Activated CD4-positive, alpha-beta T cell treated with anti-CD3 and anti-CD28 coated beads, Interleukin-2, amount 10 ng/mL, durations not matched to agents 7 days and 5 days (primary cell): Measurements from ENCODE around the gene SLC19A1. TPM values are rescaled to one million over a fixed set of nuclear protein-coding genes. Genes with fewer than 3 reads are reported as not detected.

Source experiments
- CTCF ChIA-PET: fragments of 350-600 bp; sonication (Branson Sonifier 250); formaldehyde crosslinking; loops from one replicate; lab custom pipeline; 2021; ENCODE audit warnings: antibody characterized with exemption; lab: Charles Lee
- POLR2A ChIA-PET: fragments of 350-600 bp; sonication (Branson Sonifier 250); formaldehyde crosslinking; loops from one replicate; lab custom pipeline; 2021; ENCODE audit warnings: antibody characterized with exemption; lab: Charles Lee
- DNase-seq: peaks from one replicate; pipeline ENCODE4 v3.0.0-alpha.2; 2020
- H3K27ac Mint-ChIP-seq: one replicate; pipeline ENCODE4 v1.8.0; 2021; ENCODE audit warnings: mild to moderate bottlenecking, moderate library complexity, mixed read lengths
- H3K27me3 Mint-ChIP-seq: one replicate; pipeline ENCODE4 v1.8.0; 2021; ENCODE audit warnings: mixed read lengths
- H3K36me3 Mint-ChIP-seq: one replicate; pipeline ENCODE4 v1.8.0; 2021; ENCODE audit warnings: low read depth, mixed read lengths
- H3K4me1 Mint-ChIP-seq: one replicate; pipeline ENCODE4 v1.8.0; 2021; ENCODE audit warnings: mixed read lengths
- H3K4me3 Mint-ChIP-seq: one replicate; pipeline ENCODE4 v1.8.0; 2021; ENCODE audit warnings: mild to moderate bottlenecking, moderate library complexity, mixed read lengths
- H3K9me3 Mint-ChIP-seq: one replicate; pipeline ENCODE4 v1.8.0; 2021; ENCODE audit warnings: mixed read lengths
- total RNA-seq, 2 experiments: library from RNA; stranded (reverse); gene quantifications; one replicate each; pipeline ENCODE4 v1.2.3, GENCODE V29; 2021

The SLC19A1 gene
- 10 to 100 TPM; 43.8 to 46.8 TPM for total RNA-seq

DNA sequence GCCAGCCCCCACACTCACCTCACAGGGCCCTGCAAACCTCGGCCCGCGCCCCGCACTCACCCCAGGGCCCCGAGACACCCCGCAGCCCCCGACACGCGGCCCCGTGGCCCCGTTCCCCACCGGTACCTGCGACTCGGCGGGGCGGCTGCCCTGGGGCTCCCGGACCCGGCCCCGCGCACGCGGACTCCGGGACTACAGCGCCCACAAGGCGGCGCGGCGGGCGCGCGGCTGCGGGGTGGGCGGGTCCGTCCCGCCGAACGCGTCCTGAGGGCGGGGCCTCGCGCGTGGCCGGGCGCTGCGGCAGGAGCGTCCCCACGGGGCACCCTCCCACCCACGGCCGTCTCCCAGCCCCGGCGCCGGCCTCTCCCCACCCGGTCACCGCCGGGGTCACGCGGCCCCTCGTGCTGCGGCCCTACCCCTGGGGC, at the start of gene SLC19A1:
TSS of gene SLC19A1 (minus strand) at position 199 of the 425 bp plus-strand sequence. CDS start 4,481 bp downstream, outside the sequence.
- CTCF ChIA-PET, result no interaction called here
- H3K4me3 Mint-ChIP-seq, result peak within 1 kb of the TSS; percentile 71
- H3K9me3 Mint-ChIP-seq, result no peaks in the 10 kb centered on the region
- H3K36me3 Mint-ChIP-seq, result peaks cover 1% of the 10 kb centered on the region
- peaks cover 18% of the 10 kb centered on the region for H3K4me1 Mint-ChIP-seq
- POLR2A ChIA-PET, result no interaction called here
- peak within 1 kb of the TSS; percentile 80 for H3K27ac Mint-ChIP-seq
- no peaks in the 10 kb centered on the region for H3K27me3 Mint-ChIP-seq
- DNase-seq, result peak; percentile 74

DNA sequence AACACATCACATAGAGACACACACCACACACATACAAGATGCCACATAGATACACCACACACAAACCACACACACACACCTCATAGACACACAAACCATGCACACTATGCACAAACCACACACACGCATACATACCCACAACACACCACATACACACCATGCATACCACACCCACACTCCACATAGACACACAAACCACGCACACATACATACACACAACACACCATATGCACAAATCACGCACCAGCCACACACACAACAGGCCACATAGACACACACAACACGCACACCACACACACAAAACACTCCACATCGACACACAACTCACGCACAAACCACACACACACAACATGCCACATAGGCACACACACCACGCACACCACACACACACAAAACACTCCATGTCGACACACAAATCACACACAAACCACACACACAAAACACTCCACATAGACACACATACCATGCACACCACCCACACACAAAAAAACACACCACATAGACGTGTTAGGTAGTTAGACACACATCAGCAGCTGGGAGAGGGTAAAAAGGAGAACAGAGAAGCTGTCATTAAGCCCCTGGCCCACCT, 49.5 kb upstream of the SLC19A1 start:
- DNase-seq, result no peak
- H3K27me3 Mint-ChIP-seq, result peaks cover 13% of the 10 kb centered on the region
- no peak overlapping the region for H3K4me3 Mint-ChIP-seq
- H3K4me1 Mint-ChIP-seq, result peaks cover 8% of the 10 kb centered on the region
- POLR2A ChIA-PET, result no interaction called here
- CTCF ChIA-PET, result interaction anchor here (0.9 to 1.0 kb wide), 4 partner anchors 17 to 54 kb away, joined by 3 to 5 read pairs (median 3); no protein-coding TSS in a partner anchor
- no peak overlapping the region for H3K27ac Mint-ChIP-seq
- peaks cover 2% of the 10 kb centered on the region for H3K36me3 Mint-ChIP-seq
- H3K9me3 Mint-ChIP-seq, result peaks cover 12% of the 10 kb centered on the region

DNA sequence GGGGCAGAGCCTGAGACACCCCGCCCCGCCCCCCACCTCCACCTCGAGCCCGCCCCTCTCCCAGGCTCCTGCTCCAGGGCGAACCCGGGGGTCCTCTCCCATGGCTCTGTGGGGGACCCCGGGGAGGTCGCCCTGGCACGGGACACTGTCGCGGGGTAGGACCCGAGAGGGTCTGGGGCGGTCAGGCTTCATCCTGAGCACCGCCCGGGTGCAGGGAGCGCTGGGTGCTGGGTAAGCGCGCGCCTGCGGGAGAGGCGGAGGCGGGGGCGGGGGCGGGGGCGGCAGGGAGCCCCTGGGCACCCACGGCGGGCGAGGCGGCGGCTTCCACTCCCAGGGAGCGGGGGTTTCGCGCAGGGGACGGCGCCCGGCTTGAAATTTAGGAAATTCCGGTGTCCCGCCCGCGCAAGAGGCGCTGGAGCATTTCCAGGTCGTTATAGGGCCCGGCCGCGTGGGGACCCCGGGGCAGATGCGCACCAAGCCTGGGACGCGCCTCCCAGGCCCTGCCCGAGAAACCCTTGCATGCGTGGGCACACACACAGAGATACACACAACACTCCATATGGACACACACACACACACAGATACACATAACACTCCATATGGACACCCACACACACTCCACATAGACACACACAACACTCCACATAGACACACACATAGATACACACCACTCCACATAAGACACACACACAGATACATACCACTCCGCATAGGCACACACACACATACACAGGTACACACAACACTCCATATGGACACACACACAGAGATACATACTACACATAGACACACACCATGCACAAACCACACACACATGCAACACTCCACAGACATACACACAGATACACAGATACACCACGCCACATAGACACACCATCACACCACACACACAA, 48.7 kb upstream of the SLC19A1 start:
- Mint-ChIP-seq H3K4me1 (peaks cover 3% of the 10 kb centered on the region), H3K9me3 (peaks cover 19% of the 10 kb centered on the region), H3K36me3 (peaks cover 6% of the 10 kb centered on the region), H3K27ac (no peak overlapping the region), H3K27me3 (peaks cover 18% of the 10 kb centered on the region), H3K4me3 (peak overlapping the region; percentile 8)
- ChIA-PET CTCF (interaction anchor here (1.0 to 1.1 kb wide), 2 partner anchors 65 to 73 kb away, joined by 3 read pairs; no protein-coding TSS in a partner anchor), POLR2A (no interaction called here)
- peak; percentile 43 for DNase-seq

DNA sequence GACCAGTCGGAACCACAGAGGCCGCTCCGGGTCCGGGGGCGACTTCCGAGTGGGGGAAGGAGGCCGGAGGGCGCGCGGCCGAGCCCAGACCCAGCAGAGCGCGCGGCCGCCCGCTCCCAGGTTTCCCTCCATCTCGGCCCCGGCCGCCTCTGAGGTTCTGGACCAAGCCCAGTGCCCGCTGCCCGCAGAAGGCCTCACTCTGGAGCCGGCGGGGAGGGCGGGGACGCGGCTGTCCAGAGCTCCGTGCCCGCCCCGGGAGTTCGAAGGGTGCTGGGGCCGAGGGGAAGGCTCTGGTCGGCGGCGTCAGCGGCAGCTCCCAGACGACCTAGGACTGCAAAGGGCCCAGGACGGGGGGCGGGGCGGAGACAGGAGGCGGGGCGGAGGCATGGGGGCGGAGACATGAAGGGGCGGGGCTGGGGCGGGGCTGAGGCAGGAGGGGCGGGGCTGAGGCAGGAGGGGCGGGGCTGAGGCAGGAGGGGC, 48.0 kb upstream of the SLC19A1 start:
- Mint-ChIP-seq H3K4me1 (peaks cover 3% of the 10 kb centered on the region), H3K27me3 (peaks cover 18% of the 10 kb centered on the region), H3K9me3 (peaks cover 22% of the 10 kb centered on the region), H3K27ac (no peak overlapping the region), H3K4me3 (peak overlapping the region; percentile 20), H3K36me3 (peaks cover 6% of the 10 kb centered on the region)
- CTCF ChIA-PET, result interaction anchor here (1.0 to 1.1 kb wide), 2 partner anchors 65 to 74 kb away, joined by 3 read pairs; no protein-coding TSS in a partner anchor
- POLR2A ChIA-PET, result interaction anchor here (0.6 kb wide), 1 partner anchor 152 kb away, joined by 3 read pairs; no protein-coding TSS in a partner anchor
- DNase-seq, result peak; percentile 77

DNA sequence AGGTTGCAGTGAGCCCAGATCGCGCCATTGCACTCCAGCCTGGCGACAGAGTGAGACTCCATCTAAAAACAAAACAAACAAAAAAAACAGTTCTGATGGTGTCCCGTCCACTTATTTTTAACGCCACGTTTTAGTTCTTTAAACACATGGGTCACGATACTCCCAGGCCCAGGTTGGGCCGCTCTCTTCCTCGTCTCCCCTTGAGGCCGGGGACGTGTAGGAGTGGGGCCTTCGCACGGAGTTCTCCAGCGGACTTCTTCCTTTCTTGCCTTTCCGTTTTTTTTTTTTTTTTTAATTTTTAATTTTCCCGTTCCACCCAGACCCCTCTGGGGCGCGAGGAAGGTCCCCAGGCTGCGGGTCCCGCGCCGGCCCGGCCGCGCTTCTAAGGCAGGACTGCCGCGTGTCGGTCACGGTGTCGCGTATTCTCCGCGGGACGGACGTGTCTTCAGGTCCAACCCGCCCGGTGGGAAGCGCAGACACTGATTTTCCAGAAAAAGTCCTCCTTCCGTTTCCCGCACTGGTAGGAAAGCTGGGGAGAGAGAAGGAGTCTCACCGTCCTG, 47.5 kb upstream of the SLC19A1 start:
- Mint-ChIP-seq H3K9me3 (peaks cover 25% of the 10 kb centered on the region), H3K36me3 (peaks cover 6% of the 10 kb centered on the region), H3K4me1 (peaks cover 2% of the 10 kb centered on the region), H3K27me3 (peaks cover 18% of the 10 kb centered on the region), H3K27ac (no peak overlapping the region), H3K4me3 (peak overlapping the region; percentile 20)
- no peak for DNase-seq
- ChIA-PET CTCF (interaction anchor here (1.0 to 1.1 kb wide), 2 partner anchors 64 to 75 kb away, joined by 3 read pairs; no protein-coding TSS in a partner anchor), POLR2A (interaction anchor here (0.6 kb wide), 1 partner anchor 152 kb away, joined by 3 read pairs; no protein-coding TSS in a partner anchor)

DNA sequence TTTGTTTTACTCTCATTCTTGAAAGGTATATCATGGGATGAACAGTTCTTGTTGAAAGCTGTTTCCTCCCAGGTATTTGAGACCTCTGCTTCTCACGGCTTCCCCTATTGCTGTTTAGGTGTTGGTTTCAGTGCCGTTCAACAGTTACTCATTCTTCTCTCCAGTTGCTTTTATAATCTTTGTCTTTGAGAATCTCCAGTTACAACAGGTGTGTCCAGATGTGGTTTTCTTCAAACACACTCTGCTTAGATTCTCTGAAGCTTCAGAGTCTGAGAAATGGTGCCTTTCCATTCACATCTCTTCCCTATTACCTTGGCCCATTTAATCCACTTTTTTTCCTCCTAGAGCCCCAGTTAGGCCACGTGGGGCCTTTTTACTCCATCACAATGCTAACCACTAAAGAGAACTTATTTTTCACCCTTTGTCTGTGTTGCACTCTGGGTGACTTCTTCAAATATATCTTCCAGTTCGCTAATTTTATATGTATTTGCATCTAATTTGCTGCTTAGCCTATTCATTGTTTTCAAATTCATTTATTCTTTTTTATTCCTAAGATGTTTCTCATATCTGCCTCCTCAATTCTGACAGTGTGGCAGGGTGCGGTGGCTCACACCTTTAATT, 46.7 kb upstream of the SLC19A1 start:
- H3K4me1 Mint-ChIP-seq, result peaks cover 2% of the 10 kb centered on the region
- peaks cover 26% of the 10 kb centered on the region for H3K9me3 Mint-ChIP-seq
- no peak for DNase-seq
- POLR2A ChIA-PET, result no interaction called here
- CTCF ChIA-PET, result interaction anchor here (0.6 kb wide), 1 partner anchor 231 kb away, joined by 3 read pairs; no protein-coding TSS in a partner anchor
- H3K27me3 Mint-ChIP-seq, result peaks cover 18% of the 10 kb centered on the region
- peaks cover 6% of the 10 kb centered on the region for H3K36me3 Mint-ChIP-seq
- H3K27ac Mint-ChIP-seq, result no peak overlapping the region
- no peak overlapping the region for H3K4me3 Mint-ChIP-seq

DNA sequence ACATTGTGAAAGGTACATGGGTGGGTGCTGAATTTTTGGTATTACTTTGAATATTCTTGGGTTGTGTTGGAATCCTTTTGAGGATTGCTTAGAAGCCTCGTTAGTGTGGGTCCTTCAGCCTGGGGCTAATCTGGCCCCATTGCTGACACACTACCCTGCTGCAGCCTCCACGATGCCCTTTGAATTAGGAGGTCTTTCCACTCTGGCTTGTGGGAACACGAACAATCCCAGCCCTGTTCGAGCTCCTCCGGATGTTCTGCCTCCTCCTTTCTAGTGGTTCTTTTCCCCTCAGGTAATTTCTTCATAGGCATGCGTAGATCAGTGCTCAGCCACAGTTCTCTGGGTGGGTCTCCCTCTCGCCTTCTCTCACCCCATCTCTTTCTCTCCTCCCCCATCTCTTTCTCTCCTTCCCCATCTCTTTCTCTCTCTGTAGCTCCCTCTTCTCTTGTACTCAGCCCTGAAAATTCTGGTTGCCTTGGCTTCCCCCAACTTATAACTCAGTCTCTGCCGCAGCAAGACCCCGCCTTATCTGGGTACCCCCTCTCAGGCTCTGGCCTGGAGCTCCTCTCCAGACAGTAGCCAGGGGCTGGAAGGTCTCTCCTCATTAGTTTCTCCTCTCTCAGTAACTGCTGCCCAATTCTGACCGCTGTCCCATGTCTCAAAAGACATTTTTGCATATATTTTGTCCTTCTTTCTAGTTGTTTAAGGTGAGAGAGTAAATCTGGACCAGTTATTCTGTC, 46.0 kb upstream of the SLC19A1 start:
- Mint-ChIP-seq H3K4me1 (peaks cover 2% of the 10 kb centered on the region), H3K9me3 (peaks cover 26% of the 10 kb centered on the region), H3K27me3 (peaks cover 18% of the 10 kb centered on the region), H3K4me3 (no peak overlapping the region), H3K36me3 (peaks cover 6% of the 10 kb centered on the region), H3K27ac (no peak overlapping the region)
- ChIA-PET CTCF (interaction anchor here (0.6 kb wide), 1 partner anchor 232 kb away, joined by 3 read pairs; no protein-coding TSS in a partner anchor), POLR2A (no interaction called here)
- no peak for DNase-seq

DNA sequence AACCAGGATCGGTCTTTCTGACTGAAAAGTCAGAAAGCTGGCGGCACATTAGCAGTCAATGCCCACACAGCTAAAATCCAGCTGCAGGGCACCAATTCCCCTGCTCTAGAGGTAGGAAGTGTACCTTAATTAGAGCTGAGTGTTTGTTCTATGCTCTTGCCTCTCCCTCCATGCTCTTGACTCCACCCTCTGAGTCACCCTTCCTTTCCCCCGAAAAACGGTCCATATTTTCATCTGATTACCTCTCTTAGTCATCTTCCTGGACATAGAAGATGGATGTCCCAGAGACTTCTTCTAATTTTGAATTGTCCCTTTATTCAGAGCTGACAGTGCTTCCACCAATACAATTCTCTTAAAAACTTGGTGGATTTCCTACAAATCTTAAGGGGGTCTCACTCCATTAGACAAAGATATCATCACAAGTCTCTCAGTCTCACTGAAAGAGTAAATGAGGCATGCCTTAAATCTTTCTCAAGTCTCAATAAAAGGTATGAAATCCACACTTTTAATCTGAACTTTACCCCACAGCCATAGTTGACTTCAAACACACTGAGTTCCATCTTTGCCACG, 44.1 kb upstream of the SLC19A1 start:
- peaks cover 2% of the 10 kb centered on the region for H3K4me1 Mint-ChIP-seq
- H3K4me3 Mint-ChIP-seq, result no peak overlapping the region
- no peak overlapping the region for H3K27ac Mint-ChIP-seq
- DNase-seq, result no peak
- ChIA-PET CTCF (no interaction called here), POLR2A (no interaction called here)
- peaks cover 6% of the 10 kb centered on the region for H3K36me3 Mint-ChIP-seq
- peaks cover 24% of the 10 kb centered on the region for H3K27me3 Mint-ChIP-seq
- H3K9me3 Mint-ChIP-seq, result peaks cover 32% of the 10 kb centered on the region

DNA sequence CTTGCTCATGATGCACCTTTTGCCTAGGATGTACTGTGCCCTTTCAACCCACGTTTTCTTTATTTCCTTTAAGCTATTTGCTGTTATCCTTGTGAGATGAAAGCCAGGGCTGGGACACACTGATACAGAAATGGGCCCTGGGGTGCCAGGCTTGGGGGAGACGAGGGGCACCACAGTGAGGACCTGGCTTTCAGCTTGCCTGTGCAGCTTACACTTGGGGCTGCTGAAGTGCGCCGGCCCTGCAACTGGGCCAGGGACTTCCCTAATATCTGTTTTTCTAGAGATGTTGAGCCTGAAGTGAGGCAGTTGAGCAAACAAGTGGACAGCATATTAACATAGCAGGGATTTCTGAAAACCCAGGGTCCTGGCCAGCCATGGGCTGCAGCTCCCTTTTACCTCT, 42.5 kb upstream of the SLC19A1 start:
- CTCF ChIA-PET, result interaction anchor here (0.6 to 1.4 kb wide), 3 partner anchors 11 to 1629 kb away, joined by 3 read pairs; no protein-coding TSS in a partner anchor
- H3K27ac Mint-ChIP-seq, result no peak overlapping the region
- H3K9me3 Mint-ChIP-seq, result peaks cover 32% of the 10 kb centered on the region
- H3K4me3 Mint-ChIP-seq, result no peak overlapping the region
- POLR2A ChIA-PET, result no interaction called here
- peaks cover 6% of the 10 kb centered on the region for H3K36me3 Mint-ChIP-seq
- peaks cover 2% of the 10 kb centered on the region for H3K4me1 Mint-ChIP-seq
- DNase-seq, result no peak
- peaks cover 24% of the 10 kb centered on the region for H3K27me3 Mint-ChIP-seq

DNA sequence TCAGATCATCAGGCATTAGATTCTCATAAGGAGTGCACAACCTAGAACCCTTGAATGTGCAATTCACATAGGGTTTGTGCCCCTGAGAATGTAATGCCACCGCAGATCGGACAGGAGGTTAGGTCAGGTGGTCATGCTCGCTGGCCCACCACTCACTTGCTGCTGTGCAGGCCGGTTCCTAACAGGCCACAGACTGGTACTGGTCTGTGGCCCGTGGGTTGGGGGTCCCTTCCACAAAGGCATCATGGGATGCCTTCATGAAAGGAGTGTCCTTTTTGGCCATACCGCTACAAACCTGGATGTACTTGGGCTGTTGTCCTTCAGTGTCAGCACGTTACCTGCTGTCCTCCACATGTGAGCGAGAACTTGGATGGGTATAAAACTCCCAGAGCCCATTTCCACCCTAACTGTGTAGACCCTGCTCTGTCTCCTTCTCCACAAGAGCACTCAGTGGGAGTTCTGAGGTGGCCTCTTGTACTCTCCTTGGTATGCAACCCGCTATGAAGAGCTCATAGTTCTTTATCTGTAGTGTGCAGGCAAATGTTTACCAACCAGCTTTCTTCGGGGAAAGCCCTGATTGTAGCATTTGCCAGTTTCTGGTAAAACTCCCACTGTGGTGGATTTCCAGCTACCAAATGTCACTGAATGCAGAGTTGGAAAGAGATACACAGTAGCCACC, 41.7 kb upstream of the SLC19A1 start:
- ChIA-PET CTCF (interaction anchor here (0.6 to 1.4 kb wide), 2 partner anchors 54 to 1628 kb away, joined by 3 read pairs; no protein-coding TSS in a partner anchor), POLR2A (no interaction called here)
- Mint-ChIP-seq H3K36me3 (peaks cover 6% of the 10 kb centered on the region), H3K27ac (no peak overlapping the region), H3K9me3 (peaks cover 32% of the 10 kb centered on the region), H3K4me1 (peaks cover 2% of the 10 kb centered on the region), H3K27me3 (peaks cover 22% of the 10 kb centered on the region), H3K4me3 (no peak overlapping the region)
- DNase-seq, result no peak

DNA sequence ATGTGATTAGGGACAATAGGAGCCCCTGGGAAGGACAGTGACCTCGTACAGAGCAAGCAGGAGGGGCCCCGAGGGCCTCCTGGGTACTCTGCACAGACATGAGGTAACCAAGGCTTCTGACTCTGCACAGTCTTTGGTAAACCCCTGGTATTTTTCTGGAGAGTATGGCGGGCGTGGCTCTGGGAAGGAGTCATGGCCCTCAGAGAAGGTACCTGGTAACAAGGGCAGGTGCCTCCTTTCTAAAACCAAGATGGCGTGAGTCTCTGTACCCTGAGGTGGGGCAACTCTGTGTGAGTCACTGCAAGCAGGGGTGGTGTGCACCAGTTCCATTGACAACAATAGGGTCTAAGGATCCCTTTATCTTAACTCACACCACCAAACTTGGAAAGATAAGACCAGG, 39.9 kb upstream of the SLC19A1 start:
- no peak overlapping the region for H3K27ac Mint-ChIP-seq
- H3K4me3 Mint-ChIP-seq, result no peak overlapping the region
- peaks cover 11% of the 10 kb centered on the region for H3K27me3 Mint-ChIP-seq
- peaks cover 24% of the 10 kb centered on the region for H3K9me3 Mint-ChIP-seq
- CTCF ChIA-PET, result interaction anchor here (2.1 kb wide), 1 partner anchor 26 kb away, joined by 6 read pairs; no protein-coding TSS in a partner anchor
- no peak for DNase-seq
- H3K36me3 Mint-ChIP-seq, result peaks cover 4% of the 10 kb centered on the region
- POLR2A ChIA-PET, result no interaction called here
- peaks cover 2% of the 10 kb centered on the region for H3K4me1 Mint-ChIP-seq
